Measurements from ENCODE around the gene GH1.
"Not testable (repeated sequence)": the region's sequence is repeated elsewhere in the genome, so short reads cannot be mapped to it uniquely, and the experiment has no call there.

- TF ChIP-seq CTCF (conservative IDR thresholded peaks at IDR 0.05; ENCODE audit: low read length); EZH2phosphoT487 (IDR thresholded peaks at IDR 0.05; ENCODE audit: borderline replicate concordance): not testable (repeated sequence)
These were observed 43.9 kb downstream of the GH1 start for GRCh38 chr17:63874693-63875092.
